GM12864 (cell line): ENCODE data around the gene METTL26.

Experiments
- DNase-seq: peaks from one replicate; pipeline ENCODE4 v3.0.0-alpha.2; 2011; ENCODE audit warnings: low read depth
- H3K4me3 ChIP-seq: 2 replicates; pipeline ENCODE4 v1.5.1; 2011; ENCODE audit warnings: mild to moderate bottlenecking, low read depth, low read length, control low read depth
- CTCF ChIP-seq: IDR thresholded peaks from 2 replicates; pipeline ENCODE4 v1.5.1; 2011; ENCODE audit warnings: low read depth, mild to moderate bottlenecking, moderate library complexity, low read length, control low read depth, inconsistent platforms; ENCODE audit errors: missing control alignments

Gene METTL26

GRCh38 chr16:620700-621525 lies 15.2 kb downstream of the METTL26 start:
- H3K4me3 ChIP-seq = no peak overlapping the region
- no peak for TF ChIP-seq CTCF
- no peak for DNase-seq

GRCh38 chr16:619476-620100 lies 16.5 kb downstream of the METTL26 start:
- no peak overlapping the region for H3K4me3 ChIP-seq
- no peak for TF ChIP-seq CTCF
- no peak for DNase-seq

- H3K4me3 ChIP-seq = no peak overlapping the region
- no peak for TF ChIP-seq CTCF
- no peak for DNase-seq
These were observed 18.2 kb downstream of the METTL26 start for GRCh38 chr16:617855-618254.

GRCh38 chr16:616733-617586 lies 19.1 kb downstream of the METTL26 start:
- TF ChIP-seq CTCF = no peak
- DNase-seq = no peak
- no peak overlapping the region for H3K4me3 ChIP-seq

- DNase-seq = no peak
- H3K4me3 ChIP-seq = no peak overlapping the region
- no peak for TF ChIP-seq CTCF
These were observed 21.0 kb downstream of the METTL26 start for GRCh38 chr16:615122-615521.

GRCh38 chr16:610513-611381 lies 25.4 kb downstream of the METTL26 start:
- no peak overlapping the region for H3K4me3 ChIP-seq
- DNase-seq = no peak
- peak; percentile 61 for TF ChIP-seq CTCF
